ENCODE data around the gene RASA3.

The RASA3 gene

DNA sequence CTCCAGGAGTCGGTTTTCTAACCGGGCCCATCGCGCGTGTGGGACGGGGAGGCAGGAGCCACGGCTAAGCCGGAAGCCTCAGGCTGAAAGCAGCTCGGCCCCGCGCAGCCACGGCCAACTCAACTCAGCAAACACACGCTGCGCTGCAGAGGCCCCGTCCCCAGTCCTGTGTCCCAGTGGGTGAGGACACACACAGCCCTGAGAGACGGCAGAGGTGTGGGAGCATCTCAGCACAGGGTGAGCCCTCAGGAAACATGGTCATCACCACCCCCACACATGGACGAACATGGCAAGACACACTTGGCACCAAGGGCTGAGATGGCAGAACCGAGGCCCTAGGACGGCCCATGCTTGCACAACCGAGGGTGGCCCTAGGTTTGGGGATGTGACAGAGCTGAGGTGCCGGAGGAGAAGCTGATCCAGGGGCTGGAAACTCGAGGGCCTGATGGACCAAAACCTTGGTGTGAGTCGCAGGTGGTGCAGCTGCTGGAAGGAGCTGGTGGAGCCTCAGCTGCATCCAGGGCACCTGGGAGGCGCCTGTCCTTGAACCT, 129.6 kb downstream of the RASA3 start:
- Histone ChIP-seq H3K36me3 (ENCODE audit: control insufficient read depth, insufficient read depth, low read length) (no peaks in the 10 kb centered on the region), H3K27me3 (ENCODE audit: control insufficient read depth, insufficient read depth, low read length, poor library complexity, severe bottlenecking) (no peaks in the 10 kb centered on the region), H3K4me1 (ENCODE audit: control insufficient read depth, insufficient read depth, low read length) (no peaks in the 10 kb centered on the region), H3K4me3 (ENCODE audit: insufficient read depth, low read depth, low read length) (no peak overlapping the region), H3K9me3 (ENCODE audit: control insufficient read depth, low read length) (no peaks in the 10 kb centered on the region), H3K27ac (ENCODE audit: insufficient read depth, low read depth, low read length, poor library complexity, severe bottlenecking) (no peak overlapping the region)
- 93 to 95% methylated on average over 24 of the region's 24 CpGs for WGBS, 2 experiments

DNA sequence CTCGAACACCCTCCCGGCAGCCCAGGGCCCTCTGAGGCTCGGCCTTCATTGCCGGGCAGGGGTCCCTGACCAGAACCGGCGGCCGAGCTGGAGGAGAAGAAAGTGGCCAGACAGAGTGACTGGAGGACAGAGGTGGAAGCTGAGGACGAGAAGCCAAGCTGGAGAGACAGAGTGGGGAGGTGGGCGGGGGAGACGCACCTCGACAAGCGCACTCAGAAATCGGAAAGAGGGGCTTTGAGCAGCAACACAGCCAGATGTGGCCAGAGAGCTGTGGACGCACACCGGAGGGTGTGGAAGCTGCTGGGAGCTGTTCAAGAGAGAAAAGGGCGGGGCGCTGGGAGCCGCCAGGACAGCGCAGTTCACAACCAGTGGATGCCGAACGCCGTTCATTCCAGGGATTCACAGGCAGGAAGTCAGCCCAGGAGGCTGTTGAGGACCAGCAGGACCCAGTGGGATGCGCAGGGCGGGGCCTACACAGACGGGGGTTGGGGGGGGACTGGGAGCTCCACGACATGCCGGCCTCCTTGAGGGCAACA, 130.3 kb downstream of the RASA3 start:
- Histone ChIP-seq H3K36me3 (ENCODE audit: control insufficient read depth, insufficient read depth, low read length) (no peaks in the 10 kb centered on the region), H3K4me1 (ENCODE audit: control insufficient read depth, insufficient read depth, low read length) (no peaks in the 10 kb centered on the region), H3K4me3 (ENCODE audit: insufficient read depth, low read depth, low read length) (no peak overlapping the region), H3K9me3 (ENCODE audit: control insufficient read depth, low read length) (no peaks in the 10 kb centered on the region), H3K27ac (ENCODE audit: insufficient read depth, low read depth, low read length, poor library complexity, severe bottlenecking) (no peak overlapping the region), H3K27me3 (ENCODE audit: control insufficient read depth, insufficient read depth, low read length, poor library complexity, severe bottlenecking) (no peaks in the 10 kb centered on the region)
- WGBS, 2 experiments: 92% methylated on average over 27 of the region's 27 CpGs

DNA sequence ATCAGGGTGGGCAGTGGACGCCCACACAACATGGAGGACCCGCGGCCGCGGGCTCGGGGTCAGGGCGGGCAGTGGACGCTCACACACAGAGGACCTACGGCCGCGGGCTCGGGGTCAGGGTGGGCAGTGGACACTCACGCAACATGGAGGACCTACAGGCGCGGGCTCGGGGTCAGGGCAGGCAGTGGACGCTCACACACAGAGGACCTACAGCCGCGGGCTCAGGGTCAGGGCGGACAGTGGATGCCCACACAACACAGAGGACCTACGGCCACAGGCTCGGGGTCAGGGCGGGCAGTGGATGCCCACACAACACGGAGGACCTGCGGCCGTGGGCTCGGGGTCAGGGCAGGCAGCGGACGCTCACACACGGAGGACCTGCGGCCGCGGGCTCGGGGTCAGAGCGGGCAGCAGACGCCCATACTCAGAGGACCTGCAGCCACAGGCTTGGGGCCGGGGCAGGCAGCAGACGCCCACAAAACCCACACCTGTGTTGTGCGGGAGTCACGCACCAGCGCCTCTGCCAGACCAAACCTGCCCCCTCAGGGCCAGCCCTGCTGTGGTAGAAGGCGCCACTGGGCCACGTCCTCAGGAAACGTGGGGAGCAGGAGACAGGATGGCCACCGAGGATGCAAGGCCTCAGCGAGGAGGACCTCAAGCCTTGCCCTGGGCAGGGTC, 131.0 kb downstream of the RASA3 start:
- H3K9me3 ChIP-seq (ENCODE audit: control insufficient read depth, low read length): no peaks in the 10 kb centered on the region
- no peaks in the 10 kb centered on the region for H3K36me3 ChIP-seq (ENCODE audit: control insufficient read depth, insufficient read depth, low read length)
- no peak overlapping the region for H3K27ac ChIP-seq (ENCODE audit: insufficient read depth, low read depth, low read length, poor library complexity, severe bottlenecking)
- H3K27me3 ChIP-seq (ENCODE audit: control insufficient read depth, insufficient read depth, low read length, poor library complexity, severe bottlenecking): no peaks in the 10 kb centered on the region
- H3K4me3 ChIP-seq (ENCODE audit: insufficient read depth, low read depth, low read length): no peak overlapping the region
- H3K4me1 ChIP-seq (ENCODE audit: control insufficient read depth, insufficient read depth, low read length): no peaks in the 10 kb centered on the region
- 95% methylated on average over 46 of the region's 46 CpGs for WGBS, 2 experiments

DNA sequence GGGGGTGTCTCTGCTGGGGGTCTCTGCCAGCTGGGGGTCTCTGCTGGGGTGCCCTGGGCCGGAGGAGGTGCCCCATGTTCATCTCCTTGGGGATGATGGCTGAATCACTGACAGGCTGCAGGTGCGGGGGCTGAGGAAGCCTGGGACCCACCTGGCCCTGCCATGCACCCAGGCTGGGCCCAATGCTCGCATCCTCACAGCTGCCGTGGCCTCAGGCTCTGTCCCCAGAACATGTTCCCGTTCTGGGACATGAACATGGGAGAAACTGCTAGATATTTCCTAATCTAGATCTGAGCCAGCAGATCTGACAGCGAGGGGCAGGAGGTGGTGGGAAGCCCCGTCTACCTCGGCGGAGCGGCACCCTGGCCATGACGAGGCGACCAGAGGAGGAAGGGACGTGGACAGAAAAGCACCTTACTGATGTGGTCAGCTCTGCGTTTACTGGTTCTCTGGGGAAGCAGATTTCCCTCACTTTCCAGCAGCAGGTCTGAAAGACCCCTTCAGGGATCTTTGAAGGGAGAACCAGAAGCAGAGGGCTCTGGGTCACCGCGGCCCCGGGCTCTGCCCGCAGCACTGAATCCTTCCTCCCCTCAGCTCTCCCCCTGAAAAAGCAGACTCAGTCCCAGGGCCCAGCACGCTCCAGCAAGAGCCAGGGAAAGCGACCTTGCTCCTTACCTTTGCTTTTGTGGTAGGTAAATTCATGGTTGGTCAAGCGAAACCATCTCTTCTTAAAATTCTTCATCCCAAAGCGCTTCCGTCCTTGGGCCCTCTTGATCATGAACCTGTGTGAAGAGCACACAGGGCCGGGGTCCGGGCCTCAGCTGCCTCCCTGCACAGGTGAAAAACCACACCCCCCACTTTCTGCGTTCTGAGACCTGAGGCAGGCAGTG, 132.0 kb downstream of the RASA3 start:
- Histone ChIP-seq H3K4me1 (ENCODE audit: control insufficient read depth, insufficient read depth, low read length) (no peaks in the 10 kb centered on the region), H3K36me3 (ENCODE audit: control insufficient read depth, insufficient read depth, low read length) (no peaks in the 10 kb centered on the region), H3K9me3 (ENCODE audit: control insufficient read depth, low read length) (no peaks in the 10 kb centered on the region), H3K27me3 (ENCODE audit: control insufficient read depth, insufficient read depth, low read length, poor library complexity, severe bottlenecking) (no peaks in the 10 kb centered on the region), H3K27ac (ENCODE audit: insufficient read depth, low read depth, low read length, poor library complexity, severe bottlenecking) (no peak overlapping the region), H3K4me3 (ENCODE audit: insufficient read depth, low read depth, low read length) (no peak overlapping the region)
- WGBS, 2 experiments: 94 to 95% methylated on average over 26 of the region's 26 CpGs

DNA sequence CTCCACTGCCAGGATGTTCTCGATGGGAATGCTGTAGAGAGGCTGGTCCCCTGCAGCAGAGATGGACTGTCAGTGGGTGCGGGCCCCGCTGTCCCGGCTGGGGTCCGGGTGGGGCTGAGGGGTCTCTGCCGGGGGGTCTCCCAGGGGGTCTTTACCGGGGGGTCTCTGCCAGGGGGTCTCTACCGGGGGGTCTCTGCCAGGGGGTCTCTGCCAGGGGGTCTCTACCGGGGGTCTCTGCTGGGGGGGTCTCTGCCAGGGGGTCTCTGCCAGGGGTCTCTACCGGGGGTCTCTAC, 132.9 kb downstream of the RASA3 start:
- no peaks in the 10 kb centered on the region for H3K36me3 ChIP-seq (ENCODE audit: control insufficient read depth, insufficient read depth, low read length)
- no peak overlapping the region for H3K4me3 ChIP-seq (ENCODE audit: insufficient read depth, low read depth, low read length)
- no peaks in the 10 kb centered on the region for H3K9me3 ChIP-seq (ENCODE audit: control insufficient read depth, low read length)
- H3K27ac ChIP-seq (ENCODE audit: insufficient read depth, low read depth, low read length, poor library complexity, severe bottlenecking): no peak overlapping the region
- no peaks in the 10 kb centered on the region for H3K4me1 ChIP-seq (ENCODE audit: control insufficient read depth, insufficient read depth, low read length)
- H3K27me3 ChIP-seq (ENCODE audit: control insufficient read depth, insufficient read depth, low read length, poor library complexity, severe bottlenecking): no peaks in the 10 kb centered on the region
- WGBS, 2 experiments: 94 to 95% methylated on average over 9 to 10 of the region's 10 CpGs

DNA sequence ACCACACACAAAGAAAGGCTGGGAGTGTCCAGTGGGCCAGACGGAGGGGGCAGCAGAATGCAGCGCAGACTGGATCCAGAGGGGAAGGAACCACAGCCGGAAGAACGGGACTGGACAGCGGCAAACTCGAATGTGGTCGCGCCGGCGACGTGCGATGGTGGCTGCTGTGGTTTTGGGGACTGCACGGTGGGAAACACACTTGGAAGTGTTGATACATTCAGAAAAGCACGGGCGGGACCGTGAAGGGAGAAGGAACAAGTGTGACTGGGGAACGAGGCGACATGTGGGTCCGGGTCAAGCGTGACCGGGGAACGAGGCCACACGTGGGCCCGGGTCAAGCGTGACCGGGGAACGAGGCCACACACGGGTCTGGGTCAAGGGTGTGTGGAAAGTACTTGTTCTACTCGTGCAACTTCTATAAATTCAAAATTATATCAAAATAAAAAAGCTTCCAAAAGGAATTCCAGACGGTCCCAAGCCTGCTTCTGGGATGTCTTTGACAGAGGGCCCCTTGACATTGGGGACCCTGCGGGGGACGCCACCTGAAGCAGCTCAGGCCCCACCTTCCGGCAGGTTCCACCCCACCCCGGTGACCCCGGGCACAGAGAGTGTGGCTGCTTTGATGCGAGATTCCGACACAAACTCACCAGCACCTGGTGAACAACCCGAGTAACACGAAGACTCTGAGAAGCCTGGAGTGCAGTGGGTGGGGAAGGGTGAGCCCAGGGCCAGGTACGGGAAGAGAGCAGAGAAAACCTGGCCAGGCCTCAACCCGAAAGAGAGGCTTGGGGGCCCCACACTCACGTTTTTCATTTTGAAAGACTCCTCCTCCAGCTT, 133.4 kb downstream of the RASA3 start:
- no peaks in the 10 kb centered on the region for H3K4me1 ChIP-seq (ENCODE audit: control insufficient read depth, insufficient read depth, low read length)
- no peaks in the 10 kb centered on the region for H3K9me3 ChIP-seq (ENCODE audit: control insufficient read depth, low read length)
- H3K4me3 ChIP-seq (ENCODE audit: insufficient read depth, low read depth, low read length): no peak overlapping the region
- H3K27me3 ChIP-seq (ENCODE audit: control insufficient read depth, insufficient read depth, low read length, poor library complexity, severe bottlenecking): no peaks in the 10 kb centered on the region
- H3K27ac ChIP-seq (ENCODE audit: insufficient read depth, low read depth, low read length, poor library complexity, severe bottlenecking): no peak overlapping the region
- WGBS, 2 experiments: 91 to 96% methylated on average over 42 of the region's 42 CpGs
- no peaks in the 10 kb centered on the region for H3K36me3 ChIP-seq (ENCODE audit: control insufficient read depth, insufficient read depth, low read length)

DNA sequence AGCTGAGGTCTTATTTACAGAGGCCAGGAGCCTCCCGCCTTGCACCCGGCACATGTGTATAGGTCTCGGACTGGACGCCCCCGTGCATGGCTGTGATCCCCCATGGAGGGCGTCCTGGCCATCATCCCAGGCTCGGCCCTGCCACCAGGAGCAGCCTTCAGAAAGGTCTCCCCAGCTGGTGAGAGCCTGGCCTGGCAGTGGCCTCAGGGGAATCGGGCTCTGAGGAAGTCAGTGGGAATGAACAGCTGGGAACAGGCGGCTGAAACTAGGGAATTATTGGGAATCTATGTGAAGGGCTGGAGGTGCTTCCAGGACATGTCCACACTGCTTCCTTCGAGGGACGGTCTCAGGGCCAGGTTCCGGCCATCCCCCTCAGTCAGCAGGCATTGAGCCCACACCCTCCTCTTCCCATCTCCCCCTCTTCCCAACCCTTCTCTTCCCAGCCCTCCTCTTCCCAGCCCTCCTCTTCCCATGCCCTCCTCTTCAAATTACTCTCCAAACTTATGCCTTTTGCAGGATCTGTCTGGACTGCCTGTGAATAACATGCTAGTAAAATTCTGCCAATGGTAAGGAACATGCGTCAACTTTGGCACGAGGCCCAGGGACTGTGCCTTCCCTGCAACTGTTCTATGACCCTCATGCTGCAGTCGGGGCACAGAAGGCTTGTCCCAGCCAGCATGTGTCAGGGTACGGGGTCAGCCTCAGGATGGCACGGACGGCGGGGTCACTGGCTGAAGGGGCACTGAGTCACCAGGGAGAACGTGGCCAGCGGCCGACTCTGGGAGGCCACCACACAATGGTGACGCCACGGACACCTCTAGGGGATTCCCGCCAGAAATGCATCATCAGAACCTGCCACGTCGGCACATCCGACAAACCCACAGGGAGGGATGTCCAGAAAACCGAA, 134.3 kb downstream of the RASA3 start:
- Histone ChIP-seq H3K27ac (ENCODE audit: insufficient read depth, low read depth, low read length, poor library complexity, severe bottlenecking) (no peak overlapping the region), H3K36me3 (ENCODE audit: control insufficient read depth, insufficient read depth, low read length) (no peaks in the 10 kb centered on the region), H3K4me1 (ENCODE audit: control insufficient read depth, insufficient read depth, low read length) (no peaks in the 10 kb centered on the region), H3K9me3 (ENCODE audit: control insufficient read depth, low read length) (no peaks in the 10 kb centered on the region), H3K4me3 (ENCODE audit: insufficient read depth, low read depth, low read length) (no peak overlapping the region), H3K27me3 (ENCODE audit: control insufficient read depth, insufficient read depth, low read length, poor library complexity, severe bottlenecking) (no peaks in the 10 kb centered on the region)
- WGBS, 2 experiments: 93 to 94% methylated on average over 29 of the region's 29 CpGs

DNA sequence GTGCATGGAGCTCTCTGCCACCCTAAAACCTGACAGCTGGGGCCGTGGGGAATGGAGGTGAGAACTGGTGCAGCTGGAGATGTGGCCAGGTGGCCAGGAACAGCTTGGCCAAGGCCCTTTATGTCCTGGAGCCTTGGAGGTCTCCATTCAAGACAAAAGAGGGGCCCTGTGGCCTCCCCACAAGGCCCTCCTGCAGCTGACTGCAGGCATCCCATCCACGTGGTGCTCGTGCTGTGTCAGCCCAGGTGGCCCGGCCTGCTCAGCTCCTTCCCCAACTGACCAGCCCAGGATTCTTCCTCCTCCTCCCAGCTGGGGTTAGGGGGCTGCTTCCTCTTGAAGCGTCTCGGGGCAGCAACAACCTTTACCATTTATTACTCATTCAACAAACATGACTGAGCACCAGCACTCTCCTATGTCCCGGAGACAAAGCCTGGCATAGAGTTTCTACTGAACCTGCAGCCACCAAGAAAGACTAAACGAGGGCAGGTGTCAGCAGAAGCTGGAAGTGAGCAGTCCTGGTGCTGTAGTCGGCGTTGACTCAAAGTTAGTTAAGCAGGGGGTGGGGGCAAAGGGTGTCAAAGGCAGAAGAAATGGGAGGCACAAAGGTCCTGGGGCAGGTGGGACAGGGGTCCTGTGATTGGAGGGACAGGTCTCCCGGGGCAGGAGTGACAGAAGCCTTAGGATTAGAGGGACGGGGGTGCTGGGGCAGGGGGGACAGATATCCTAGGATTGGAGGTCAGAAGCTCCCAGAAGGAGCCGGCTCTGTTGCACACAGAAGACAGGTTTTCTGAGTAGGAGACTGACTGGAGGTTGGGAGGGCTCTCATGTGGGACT, 135.3 kb downstream of the RASA3 start:
- H3K36me3 ChIP-seq (ENCODE audit: control insufficient read depth, insufficient read depth, low read length): no peaks in the 10 kb centered on the region
- no peaks in the 10 kb centered on the region for H3K4me1 ChIP-seq (ENCODE audit: control insufficient read depth, insufficient read depth, low read length)
- no peak overlapping the region for H3K4me3 ChIP-seq (ENCODE audit: insufficient read depth, low read depth, low read length)
- H3K9me3 ChIP-seq (ENCODE audit: control insufficient read depth, low read length): no peaks in the 10 kb centered on the region
- 87 to 90% methylated on average over 13 of the region's 13 CpGs for WGBS, 2 experiments
- H3K27me3 ChIP-seq (ENCODE audit: control insufficient read depth, insufficient read depth, low read length, poor library complexity, severe bottlenecking): no peaks in the 10 kb centered on the region
- H3K27ac ChIP-seq (ENCODE audit: insufficient read depth, low read depth, low read length, poor library complexity, severe bottlenecking): no peak overlapping the region
